ENCODE measurements around the gene TRAF3IP1.

Gene TRAF3IP1

DNA sequence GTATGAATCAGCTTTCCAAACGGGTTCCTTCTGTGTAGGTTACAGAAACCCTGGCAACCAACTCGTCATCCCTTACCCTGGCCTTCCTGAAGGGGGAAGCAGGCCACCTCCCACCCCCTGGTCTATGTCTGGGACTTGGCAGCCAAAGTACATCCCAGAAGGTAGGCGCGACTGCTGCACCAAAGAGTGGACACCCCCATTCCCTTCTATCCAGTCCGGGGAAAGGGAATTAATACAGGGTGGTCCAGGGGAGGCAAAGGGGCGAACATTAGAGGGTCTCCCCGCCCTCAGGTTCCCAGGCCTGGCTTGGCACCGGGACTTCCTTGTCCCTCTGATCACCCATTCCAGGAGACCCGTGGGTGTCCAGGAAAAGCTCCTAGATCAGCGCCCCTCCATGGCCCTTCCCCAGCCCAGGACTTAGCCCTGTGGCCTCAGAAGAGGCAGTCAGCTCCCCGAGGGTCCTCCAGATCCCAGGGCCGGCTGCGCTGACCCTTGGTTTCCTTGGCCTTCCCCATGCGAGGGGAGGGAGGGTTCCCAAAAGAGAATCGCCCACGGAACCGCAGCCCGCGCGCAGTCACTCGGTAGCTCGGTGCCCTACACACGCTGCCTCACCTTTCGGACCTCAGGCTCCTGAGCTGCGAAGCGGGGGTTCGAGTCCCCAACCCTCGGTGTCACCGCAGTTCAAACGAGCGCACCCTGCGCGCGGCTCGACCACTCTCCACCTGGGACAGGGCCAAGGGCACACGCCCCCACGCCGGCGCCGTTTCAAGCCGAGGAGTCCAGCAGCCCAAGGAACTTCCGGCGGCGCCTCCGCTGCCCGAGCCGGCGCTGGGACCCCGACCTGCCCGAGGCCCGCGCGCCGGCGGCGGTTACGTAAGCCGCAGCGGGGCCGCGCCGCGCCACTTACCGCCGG lies 32.3 kb upstream of the TRAF3IP1 start, which contains the start of gene PER2:
Gene PER2 (minus strand): TSS at position 874 of the 913 bp plus-strand sequence. CDS start 10,674 bp downstream, outside the sequence.
- DNase-seq: peak; percentile 57 to 72

DNA sequence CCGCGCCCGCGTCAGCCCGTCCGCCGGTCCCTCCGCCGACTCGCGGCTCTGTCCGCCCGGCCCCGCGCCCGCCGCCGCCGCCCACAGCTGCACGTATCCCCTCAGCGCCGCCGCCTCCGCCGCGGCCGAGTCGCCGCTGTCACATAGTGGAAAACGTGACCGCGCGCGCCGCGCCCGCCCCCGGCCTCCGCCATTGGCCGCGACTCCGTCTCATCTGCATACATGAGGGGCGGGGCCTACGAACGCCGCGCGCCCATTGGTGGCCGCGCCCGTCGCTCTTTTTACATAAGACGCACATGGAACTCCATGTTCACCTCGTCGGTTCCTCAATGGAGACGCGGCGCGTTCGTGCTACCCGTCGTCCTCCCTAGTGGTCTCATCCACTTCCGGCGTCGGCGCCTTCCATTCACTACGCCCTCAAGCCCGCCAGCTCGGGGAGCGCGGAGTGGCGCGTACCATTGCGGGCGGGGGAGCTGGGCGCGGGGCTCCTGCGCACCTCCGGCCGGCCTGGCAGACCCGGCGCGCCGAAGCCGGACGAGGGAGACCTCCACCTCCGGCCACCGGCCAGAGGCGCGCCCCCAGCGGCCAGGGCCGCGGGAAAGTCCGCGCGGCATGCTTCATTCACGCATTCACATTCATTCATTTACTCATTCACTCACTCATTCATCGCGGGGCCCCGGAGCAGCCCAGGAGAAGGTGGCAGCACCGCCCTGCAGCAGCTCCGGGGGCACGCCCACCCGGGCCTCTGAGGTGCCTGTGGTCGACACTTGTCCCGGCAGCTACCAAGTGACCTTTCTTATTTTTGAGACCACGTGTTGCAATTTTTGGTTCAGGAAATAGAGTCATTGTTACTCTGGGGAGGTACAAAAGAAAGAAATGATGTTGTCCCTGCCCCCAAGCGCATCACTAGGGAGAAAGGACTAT lies 31.4 kb upstream of the TRAF3IP1 start:
- peak; percentile 98 for DNase-seq

DNA sequence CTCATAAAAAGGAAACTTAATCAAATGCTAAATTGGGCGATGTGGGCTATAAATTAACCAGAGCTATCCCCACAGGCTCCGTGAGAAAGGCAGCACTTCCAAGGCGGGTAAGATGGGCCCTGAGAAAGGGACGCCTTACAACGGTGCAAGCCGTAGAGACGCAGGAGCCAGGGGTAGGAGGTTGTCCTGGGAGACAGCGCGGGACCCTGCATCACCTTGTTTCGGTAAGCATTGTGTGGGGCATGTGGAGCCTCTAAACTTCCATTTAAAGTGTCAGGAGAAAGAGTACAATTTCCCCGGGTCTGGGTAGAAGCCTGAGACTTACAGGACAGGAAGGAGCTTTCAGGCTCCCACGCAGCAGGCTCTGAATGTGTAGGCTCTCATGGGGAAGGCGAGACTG lies 30.7 kb upstream of the TRAF3IP1 start:
- peak in 1 of 2 experiments; percentile 36 for DNase-seq

DNA sequence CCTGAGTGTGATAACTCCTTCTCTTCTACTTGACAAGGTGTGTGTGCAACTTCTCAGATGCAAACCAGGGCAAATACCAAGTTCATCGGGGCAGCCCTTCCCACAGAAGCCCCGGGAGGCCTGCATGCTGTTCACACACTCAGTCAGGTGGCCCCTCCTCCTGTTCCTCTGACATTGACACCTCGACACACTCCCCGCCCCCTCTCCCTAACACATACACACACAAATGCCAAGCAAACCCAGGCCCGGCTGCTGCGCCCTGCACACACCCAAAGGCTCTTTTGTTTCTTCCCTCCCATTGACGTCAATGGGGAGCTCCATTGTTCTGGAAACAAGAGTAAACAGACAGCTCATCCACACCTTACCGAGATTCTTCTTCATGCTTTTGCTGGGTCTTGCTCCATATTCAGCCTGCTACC lies 30.2 kb upstream of the TRAF3IP1 start:
- DNase-seq: peak; percentile 26 to 41

DNA sequence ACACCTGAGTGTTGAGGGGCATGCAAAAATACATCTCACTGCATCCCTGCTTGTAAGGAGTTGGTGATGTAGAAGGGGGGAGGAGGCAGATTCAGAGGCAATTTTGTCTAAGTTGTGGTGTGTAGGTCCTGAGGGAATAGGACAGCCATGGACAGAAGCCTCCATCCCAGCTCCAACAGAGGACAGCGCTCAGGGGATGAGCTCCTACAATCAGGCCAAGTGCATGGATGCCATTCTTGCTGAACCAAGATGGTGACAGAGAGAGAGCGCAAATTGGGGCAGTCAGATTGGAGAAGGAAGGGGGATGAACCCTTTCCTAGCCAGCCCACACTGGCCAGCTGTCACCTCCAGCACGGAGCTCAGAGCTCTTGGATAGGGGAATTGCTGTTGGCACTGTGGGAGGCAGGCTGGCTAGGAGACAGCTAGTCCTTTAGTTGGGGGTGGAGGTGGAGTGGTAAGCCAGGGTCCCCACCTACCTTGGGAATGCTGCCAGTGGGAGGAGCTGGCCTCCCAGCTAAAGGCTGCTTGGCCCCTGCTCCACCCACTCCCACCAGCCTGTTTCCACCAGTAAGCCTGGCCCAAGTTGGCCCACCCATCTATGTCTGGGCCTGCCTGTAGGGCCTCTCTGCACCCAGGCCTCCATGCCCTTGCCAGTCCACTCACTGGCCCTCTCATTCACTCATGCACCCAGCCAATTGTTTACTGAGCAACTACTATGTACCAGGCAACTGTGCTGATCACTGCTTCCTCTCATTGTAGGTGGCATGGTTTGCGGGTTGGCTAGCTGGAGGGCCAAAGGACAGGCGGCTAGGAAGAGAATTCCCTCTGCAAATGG lies 29.4 kb upstream of the TRAF3IP1 start:
- DNase-seq: no peak

DNA sequence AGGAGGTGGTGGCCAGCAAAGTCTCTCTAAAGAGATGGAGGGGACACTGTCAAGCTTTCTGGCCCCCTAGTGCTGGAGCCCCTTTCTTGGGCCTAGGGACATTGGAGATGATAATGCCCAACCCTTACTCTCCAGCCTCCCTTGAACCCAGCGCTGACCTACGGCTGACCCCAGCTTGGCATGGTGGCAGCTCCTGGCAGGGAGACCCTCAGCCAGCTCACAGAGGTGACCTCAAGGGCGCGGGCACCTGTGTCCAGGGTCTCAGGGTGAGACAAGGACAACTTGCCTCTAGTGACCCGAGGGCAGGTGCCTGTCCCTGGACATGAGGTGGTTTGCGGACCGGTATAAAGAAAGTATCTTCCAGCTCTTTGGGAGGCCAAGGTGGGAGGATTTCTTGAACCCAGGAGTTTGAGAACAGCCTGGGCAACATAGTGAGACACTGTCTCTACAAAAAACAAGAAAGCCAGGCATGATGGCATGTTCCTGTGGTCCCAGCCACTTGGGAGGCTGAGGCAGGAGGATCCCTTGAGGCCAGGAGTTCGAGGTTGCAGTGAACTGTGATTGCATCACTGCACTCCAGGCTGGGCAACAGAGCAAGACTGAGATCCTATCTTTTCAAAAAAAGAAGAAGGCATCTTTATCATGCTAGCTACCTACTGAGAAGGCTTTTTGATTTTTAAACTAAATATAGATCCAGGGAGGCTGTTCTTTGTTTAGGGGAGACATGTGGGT lies 28.6 kb upstream of the TRAF3IP1 start:
- DNase-seq: no peak

DNA sequence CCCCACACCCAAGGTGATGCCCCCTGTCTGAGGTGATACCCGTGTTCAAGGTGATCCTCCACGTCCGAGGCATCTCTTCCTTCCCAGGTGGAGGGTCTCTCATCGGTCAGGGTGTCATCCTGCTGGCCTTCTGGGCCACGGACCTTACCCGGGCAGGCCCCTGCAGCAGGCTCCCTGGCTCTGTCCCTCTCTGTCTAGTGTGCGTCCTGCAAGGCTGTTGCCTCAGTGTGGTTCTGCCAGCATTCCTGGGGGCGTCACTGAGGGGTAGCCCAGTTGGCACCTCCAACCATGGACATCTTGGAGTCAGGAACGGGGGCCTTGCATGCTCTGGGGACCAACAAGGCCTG lies 26.3 kb upstream of the TRAF3IP1 start:
- DNase-seq: no peak

DNA sequence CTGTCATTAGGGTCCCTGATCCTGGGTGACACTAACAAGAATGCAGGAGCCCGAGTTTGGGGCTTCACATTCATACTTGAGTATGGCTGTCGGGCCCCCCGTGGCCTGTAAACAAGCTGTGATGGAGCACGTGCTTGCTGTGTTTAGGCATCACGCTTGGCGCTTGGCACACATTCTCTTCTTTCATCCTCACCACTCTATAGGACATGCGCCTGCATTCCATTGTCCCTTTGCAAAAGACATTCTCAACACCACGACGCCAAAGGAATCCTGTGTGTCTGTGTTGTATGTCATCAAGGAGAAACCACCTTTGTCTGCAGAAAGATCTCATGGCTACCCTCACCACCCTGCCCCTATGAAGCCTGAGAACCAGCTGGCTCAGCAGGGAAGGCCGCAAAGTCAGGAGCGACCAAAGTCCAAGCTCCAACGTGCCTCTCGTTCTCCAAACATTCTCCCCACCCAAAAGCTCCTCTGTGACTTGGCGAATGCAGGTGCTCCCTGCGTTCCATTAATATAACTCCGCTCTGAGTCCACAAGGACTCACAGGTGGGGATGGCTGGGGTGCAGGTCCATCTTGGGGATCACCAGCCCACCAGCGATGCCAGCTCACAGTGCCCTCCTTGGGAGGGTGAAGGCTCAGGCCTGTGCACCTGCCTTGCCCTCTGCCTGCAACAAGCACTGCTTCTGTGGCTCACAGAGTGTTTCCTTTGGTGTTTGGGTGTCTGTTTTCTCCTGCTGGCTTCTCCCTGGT lies 25.8 kb upstream of the TRAF3IP1 start:
- DNase-seq: no peak

DNA sequence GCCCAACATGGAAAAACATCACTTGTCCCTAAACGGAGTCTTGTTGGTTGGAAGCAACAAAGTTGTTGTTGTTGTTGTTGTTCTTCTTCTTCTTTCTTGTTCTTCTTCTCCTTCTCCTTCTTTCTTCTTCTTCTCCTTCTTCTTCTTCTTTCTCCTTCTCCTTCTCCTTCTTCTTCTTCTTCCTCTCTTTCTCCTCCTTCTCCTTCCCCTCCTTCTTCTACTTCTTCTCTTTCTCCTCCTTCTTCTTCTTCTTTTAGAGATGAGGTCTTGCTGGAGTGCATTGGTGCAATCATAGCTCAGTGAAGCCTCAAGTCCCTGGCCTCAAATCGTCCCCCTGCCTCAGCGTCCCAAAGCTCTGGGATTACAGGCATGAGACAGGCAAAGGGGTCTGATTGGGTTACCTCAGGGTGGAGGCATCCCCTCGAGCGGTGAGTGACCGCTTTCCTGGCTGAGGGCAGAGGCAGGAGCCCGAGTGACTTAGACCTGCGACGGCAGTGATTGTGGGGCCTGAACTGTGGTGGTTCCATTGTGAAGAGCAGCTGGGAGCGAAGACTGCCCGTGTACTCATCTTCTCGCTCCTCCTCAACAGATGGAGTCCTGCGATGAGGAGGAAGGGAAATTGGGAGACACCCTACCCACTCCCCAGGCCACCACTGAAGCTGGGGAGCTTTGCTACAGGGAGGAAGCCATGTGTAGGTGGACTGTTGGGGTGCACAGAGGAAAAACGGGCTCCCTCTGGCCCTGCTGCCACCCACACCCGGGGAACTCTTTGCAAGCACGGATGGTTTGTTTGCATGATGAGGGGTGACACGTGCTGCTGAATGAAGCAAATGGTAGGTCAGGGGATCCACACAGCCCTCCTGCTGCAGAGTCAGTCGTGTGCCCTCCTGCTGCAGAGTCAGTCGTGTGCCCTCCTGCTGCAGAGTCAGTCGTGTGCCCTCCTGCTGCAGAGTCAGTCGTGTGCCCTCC lies 24.9 kb upstream of the TRAF3IP1 start:
- no peak for DNase-seq

DNA sequence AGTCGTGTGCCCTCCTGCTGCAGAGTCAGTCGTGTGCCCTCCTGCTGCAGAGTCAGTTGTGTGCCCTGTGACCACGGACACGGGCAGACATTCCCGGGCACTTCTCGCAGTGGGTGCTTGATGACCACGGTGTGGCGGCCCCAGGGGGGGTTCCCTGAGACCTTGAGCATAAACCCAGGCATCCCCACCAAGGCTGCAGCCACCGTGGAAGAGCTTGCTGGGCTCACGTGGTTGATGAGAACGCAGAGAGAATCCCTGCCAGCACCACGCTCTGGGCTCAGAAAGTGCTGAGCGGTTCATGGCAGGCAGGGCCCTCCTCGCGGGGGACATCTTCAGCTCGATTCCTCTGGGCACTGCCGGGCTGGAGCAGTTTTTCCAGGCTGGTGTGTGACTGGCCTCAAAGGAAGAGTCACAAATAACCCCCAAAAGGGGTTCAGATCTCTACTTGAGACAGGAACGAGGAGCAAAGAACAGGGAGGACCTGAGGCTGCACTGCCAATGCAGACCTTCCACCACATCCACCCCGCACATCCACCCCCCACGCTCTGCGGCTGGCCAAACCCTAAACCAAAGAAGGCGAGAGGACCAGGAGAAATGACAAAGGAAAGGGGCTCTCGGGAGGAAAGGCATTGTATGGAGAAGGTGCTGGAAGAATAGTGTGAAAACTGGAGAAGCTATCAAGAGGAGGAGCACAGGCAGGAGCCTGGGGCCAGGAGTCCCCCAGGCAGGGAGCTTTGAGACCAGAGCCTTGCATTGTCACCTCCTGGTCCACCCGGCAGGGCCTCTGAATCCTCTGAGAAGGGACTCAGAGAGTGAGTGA lies 23.5 kb upstream of the TRAF3IP1 start:
- DNase-seq: no peak

DNA sequence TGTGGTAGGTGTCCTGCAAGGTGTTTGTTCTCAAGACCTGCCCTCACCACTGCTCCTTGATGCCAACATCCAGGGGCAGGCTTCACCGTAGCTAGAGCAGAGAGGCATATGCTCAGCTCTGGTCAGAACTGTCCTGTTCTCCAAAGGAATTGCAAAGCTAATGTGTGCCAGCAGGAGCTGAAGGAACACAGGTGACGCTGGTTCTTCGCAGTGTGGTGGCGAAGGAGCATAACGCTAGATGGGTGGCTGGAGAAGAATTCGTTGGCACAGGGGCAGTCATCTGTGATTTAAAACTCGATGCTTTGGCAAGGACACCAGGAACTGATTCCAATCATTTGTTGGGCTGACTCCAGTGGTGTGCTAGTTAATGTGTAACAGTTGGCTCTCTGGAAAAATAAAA lies 20.5 kb upstream of the TRAF3IP1 start:
- DNase-seq: no peak

DNA sequence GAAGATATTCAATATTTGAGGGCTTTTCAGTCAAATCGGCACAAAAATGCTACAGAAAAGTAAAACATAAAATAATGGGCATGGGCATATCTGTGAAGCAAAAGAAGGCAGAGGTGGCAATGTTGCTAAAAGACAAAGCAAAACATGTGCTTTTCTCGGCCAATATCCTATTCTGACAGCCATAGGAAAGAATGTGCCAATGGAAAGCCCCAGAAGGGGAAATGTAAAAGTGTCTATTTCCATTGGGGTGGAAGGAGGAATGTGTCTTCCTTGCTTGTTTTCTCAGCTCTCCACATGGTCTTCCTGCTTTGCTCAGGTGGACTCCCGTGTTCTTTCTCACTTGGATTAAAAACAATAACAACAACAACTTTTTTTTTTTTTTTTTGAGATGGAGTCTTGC lies 18.2 kb upstream of the TRAF3IP1 start:
- DNase-seq: no peak

DNA sequence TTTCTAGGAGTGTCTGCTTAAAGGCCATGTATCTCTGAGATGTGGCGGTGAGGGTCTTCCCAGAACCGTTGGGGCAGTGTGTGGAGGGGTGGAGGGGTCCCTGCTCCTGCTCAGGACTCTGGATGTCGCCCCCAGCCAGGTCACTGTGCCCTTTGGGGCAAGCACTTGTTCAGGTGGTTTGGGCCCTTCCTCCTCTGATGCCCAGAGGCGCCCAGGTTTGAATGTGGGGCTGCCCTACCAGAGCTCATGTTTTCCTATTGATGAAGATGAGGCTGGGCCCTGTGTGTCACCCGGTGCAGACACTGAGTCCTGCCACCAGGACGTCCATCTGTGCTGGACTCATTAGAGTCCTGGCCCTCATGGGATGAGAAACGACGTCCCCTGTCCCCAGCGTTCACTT lies 17.6 kb upstream of the TRAF3IP1 start:
- DNase-seq: no peak

DNA sequence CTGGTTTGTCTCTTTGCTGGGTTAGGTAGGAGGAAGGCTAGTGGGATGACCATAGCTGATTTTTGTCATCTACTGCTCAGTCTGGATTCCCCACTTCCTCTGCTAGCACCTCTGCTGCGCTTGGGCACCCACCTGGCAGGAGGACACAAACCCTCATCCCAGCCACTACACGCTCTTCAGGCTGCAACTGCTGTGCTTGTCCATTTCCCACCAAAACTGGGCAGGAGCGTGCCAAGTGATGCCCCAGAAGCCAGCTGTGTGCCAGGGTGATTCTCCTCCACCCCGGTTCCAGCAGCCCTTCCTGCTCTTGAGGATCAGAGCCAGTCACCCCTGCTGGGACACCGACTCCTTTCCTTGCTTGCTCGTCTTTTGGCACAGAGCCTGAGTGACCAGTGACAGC lies 16.2 kb upstream of the TRAF3IP1 start:
- DNase-seq: no peak

DNA sequence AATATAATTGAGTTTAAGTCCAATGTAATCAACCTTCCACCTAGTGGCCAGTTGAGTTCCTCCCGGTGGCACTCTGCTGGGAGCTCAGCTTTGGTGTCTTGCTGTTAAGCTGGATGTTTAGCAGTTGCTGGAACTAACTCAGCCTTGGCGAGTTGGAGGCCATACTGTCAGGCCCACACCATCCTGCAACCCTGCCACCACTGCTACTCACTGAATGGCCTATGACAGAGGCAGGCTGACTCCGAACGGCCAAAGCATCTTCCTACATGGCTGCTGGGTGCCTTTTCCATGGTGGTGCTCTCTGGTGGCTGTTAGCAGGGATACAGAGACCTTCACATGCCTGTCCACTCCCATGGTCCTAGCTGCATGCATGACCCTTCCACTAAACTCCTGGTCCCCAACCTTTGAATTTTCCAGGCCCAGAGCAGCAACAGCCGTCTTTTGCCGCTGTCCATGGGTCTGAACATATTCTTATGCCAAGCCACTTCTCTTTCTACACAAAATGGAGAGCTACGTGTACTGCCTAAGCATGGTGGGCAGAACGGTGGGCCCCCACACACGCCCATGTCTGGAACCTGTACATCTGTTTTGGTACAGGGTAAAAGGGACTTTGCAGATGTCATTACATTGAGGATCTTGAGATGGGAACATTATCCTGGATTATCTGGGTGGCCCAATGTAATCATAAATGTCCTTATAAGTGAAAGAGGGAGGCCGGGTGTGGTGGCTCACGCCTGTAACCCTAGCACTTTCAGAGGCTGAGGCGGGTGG lies 15.0 kb upstream of the TRAF3IP1 start:
- no peak for DNase-seq

DNA sequence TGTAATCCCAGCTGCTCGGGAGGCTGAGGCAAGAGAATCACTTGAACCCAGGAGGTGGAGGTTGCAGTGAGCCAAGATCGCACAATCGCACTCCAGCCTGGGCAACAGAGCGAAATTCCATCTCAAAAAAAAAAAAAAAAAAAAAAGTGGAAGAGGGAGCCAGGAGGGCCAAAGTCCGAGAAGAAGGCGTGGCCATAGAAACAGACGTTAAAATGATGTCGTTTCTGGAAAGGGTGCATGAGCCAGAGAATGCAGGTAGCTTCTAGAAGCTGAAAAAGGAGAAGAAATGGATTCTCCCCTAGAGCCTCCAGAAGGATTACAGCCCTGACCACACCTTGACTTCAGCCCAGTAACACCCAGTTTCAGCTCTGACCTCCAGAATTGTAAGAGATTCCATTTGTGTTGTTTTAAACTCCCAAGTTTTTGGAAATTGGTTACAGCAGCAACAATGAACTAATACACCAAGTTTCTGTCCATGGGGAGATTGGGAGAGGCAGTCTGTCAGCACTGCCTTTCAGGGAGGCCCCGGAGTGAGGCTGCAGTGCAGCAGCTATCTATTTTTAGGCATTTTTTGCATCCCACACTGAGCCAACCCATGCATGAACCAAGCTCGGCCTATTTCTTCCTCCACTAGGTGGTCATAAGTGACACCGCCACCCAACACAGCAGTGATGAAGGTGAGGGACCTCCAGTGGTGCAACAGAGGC lies 14.2 kb upstream of the TRAF3IP1 start:
- DNase-seq: no peak

DNA sequence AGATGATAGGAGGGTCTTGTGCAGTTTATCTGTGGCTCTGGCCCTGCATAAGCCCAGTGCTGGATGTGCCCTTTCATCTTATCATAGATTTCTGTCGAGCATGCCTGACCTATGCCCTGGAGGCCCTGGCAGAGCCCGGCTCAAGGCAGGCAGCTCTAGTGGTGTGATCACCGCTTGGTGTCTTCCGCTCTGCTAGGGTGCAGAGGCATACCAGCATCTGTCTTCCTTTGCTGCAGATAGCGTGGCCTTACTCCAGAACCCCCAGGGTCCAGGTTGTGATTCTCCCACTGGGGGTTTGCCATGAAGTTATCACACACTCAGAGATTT lies 13.7 kb upstream of the TRAF3IP1 start:
- DNase-seq: no peak

DNA sequence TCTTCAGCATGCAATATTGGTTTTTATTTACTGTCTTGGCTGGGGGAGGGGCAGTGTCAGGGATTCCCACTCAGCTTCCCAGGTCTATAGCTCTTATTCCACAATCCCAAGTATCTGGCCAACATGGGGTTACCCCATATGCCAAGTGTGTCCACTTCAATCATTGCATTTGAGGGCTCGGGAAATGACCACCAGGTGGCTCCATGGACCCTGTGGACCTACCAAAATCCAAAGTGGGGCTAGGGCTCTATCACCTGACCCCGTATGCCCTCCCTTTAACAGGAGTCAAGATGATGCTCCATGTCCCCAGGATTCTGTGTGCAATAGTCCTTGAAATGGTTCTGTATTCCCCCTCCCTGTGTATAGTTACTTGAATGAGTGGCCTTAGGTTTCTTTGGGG lies 12.1 kb upstream of the TRAF3IP1 start:
- no peak for DNase-seq

Measured in activated T-cell treated with anti-CD3 and anti-CD28 coated beads, Interleukin-2, amount 50 U/mL, for 48 hours (primary cell).